MM.1S (cell line): ENCODE data around the gene PRKCH.

Source experiments
- DNase-seq: peaks from one replicate; pipeline ENCODE4 v3.0.0-alpha.2; 2015
- H2AFZ ChIP-seq: fragments of 300-600 bp; sonication (generic); 2 replicates; pipeline ENCODE4 v1.6.0; 2016; ENCODE audit warnings: antibody characterized with exemption, low read length
- H3F3A ChIP-seq: fragments of 300-600 bp; sonication (generic); 2 replicates; pipeline ENCODE4 v1.6.1; 2016; ENCODE audit warnings: mild to moderate bottlenecking, antibody characterized with exemption, low read length, moderate library complexity, mixed read lengths; ENCODE audit not compliant: insufficient read depth
- H3K27ac ChIP-seq: fragments of 300-600 bp; sonication (generic); 2 replicates; pipeline ENCODE4 v1.5.1; 2016; ENCODE audit warnings: mild to moderate bottlenecking, low read length
- H3K27me3 ChIP-seq: fragments of 300-600 bp; sonication (generic); replicated peaks from 2 replicates; pipeline ENCODE4 v1.6.0; 2016; ENCODE audit warnings: low read length; ENCODE audit not compliant: insufficient read depth
- H3K36me3 ChIP-seq: fragments of 300-600 bp; sonication (generic); replicated peaks from 2 replicates; pipeline ENCODE4 v1.6.1; 2016; ENCODE audit warnings: mild to moderate bottlenecking, low read length, mixed read lengths; ENCODE audit not compliant: insufficient read depth
- H3K4me1 ChIP-seq: fragments of 300-600 bp; sonication (generic); 2 replicates; pipeline ENCODE4 v1.6.1; 2016; ENCODE audit warnings: low read length, mixed read lengths
- H3K4me2 ChIP-seq: fragments of 300-600 bp; sonication (generic); 2 replicates; pipeline ENCODE4 v1.6.0; 2016; ENCODE audit warnings: low read depth, low read length
- H3K4me3 ChIP-seq: fragments of 300-600 bp; sonication (generic); 2 replicates; pipeline ENCODE4 v1.5.1; 2016; ENCODE audit warnings: low read length, mixed read lengths
- H3K79me2 ChIP-seq: fragments of 300-600 bp; sonication (generic); 2 replicates; pipeline ENCODE4 v1.6.1; 2016; ENCODE audit warnings: mixed run types, low read length, mixed read lengths
- H3K9ac ChIP-seq: fragments of 300-600 bp; sonication (generic); 2 replicates; pipeline ENCODE4 v1.6.1; 2016; ENCODE audit warnings: low read length, mixed read lengths
- H3K9me2 ChIP-seq: fragments of 300-600 bp; sonication (generic); replicated peaks from 2 replicates; pipeline ENCODE4 v1.6.1; 2016; ENCODE audit warnings: mild to moderate bottlenecking, low read length, mixed read lengths; ENCODE audit not compliant: insufficient read depth
- H3K9me3 ChIP-seq: fragments of 300-600 bp; sonication (generic); replicated peaks from 2 replicates; pipeline ENCODE4 v1.6.1; 2016; ENCODE audit warnings: mild to moderate bottlenecking, low read length, mixed read lengths; ENCODE audit not compliant: insufficient read depth
- H4K20me1 ChIP-seq: fragments of 300-600 bp; sonication (generic); 2 replicates; pipeline ENCODE4 v1.6.1; 2016; ENCODE audit warnings: mild to moderate bottlenecking, low read length, moderate library complexity, mixed read lengths; ENCODE audit not compliant: insufficient read depth
- CTCF ChIP-seq: fragments of 300-600 bp; sonication (generic); IDR thresholded peaks from 2 replicates; pipeline ENCODE4 v1.5.1; 2016; ENCODE audit warnings: antibody characterized with exemption, low read length, mixed read lengths
- EZH2 ChIP-seq: fragments of 300-600 bp; sonication (generic); optimal IDR thresholded peaks from 2 replicates; pipeline ENCODE3; 2017; ENCODE audit warnings: low read depth, mild to moderate bottlenecking, antibody characterized with exemption, low read length, mixed read lengths
- EZH2phosphoT487 ChIP-seq: fragments of 300-600 bp; sonication (generic); IDR thresholded peaks from 2 replicates; pipeline ENCODE4 v1.6.1; 2018; ENCODE audit warnings: antibody characterized with exemption, low read length

PRKCH gene

GRCh38 chr14:61542848-61543790 is 221.7 kb downstream of the PRKCH start:
- Histone ChIP-seq H3K27me3 (no peaks in the 10 kb centered on the region), H4K20me1 (no peaks in the 10 kb centered on the region), H3K4me1 (no peaks in the 10 kb centered on the region), H3K9me3 (no peaks in the 10 kb centered on the region), H3K4me3 (no peak overlapping the region), H3F3A (no peaks in the 10 kb centered on the region), H3K27ac (no peak overlapping the region), H3K4me2 (no peak overlapping the region), H3K36me3 (no peaks in the 10 kb centered on the region), H3K79me2 (no peaks in the 10 kb centered on the region), H3K9ac (no peak overlapping the region), H3K9me2 (no peaks in the 10 kb centered on the region), H2AFZ (no peak overlapping the region)
- no peak for TF ChIP-seq EZH2
- no peak for TF ChIP-seq CTCF
- no peak for TF ChIP-seq EZH2phosphoT487
- no peak for DNase-seq

- H3K9me2 ChIP-seq = no peaks in the 10 kb centered on the region
- H3K27me3 ChIP-seq = no peaks in the 10 kb centered on the region
- H3K9me3 ChIP-seq = no peaks in the 10 kb centered on the region
- no peak overlapping the region for H3K27ac ChIP-seq
- H3K36me3 ChIP-seq = no peaks in the 10 kb centered on the region
- DNase-seq = no peak
- no peaks in the 10 kb centered on the region for H3F3A ChIP-seq
- no peak overlapping the region for H3K4me2 ChIP-seq
- TF ChIP-seq CTCF (no peak), EZH2 (no peak), EZH2phosphoT487 (no peak)
- H3K4me1 ChIP-seq = no peaks in the 10 kb centered on the region
- H3K79me2 ChIP-seq = no peaks in the 10 kb centered on the region
- H3K4me3 ChIP-seq = no peak overlapping the region
- no peak overlapping the region for H2AFZ ChIP-seq
- H4K20me1 ChIP-seq = no peaks in the 10 kb centered on the region
- no peak overlapping the region for H3K9ac ChIP-seq
These were observed 222.6 kb downstream of the PRKCH start for GRCh38 chr14:61543946-61544345.

- no peaks in the 10 kb centered on the region for H4K20me1 ChIP-seq
- no peak overlapping the region for H3K4me3 ChIP-seq
- no peaks in the 10 kb centered on the region for H3K36me3 ChIP-seq
- no peaks in the 10 kb centered on the region for H3F3A ChIP-seq
- H3K27ac ChIP-seq = no peak overlapping the region
- TF ChIP-seq EZH2phosphoT487 (no peak), CTCF (no peak), EZH2 (no peak)
- no peaks in the 10 kb centered on the region for H3K27me3 ChIP-seq
- no peaks in the 10 kb centered on the region for H3K9me3 ChIP-seq
- DNase-seq = no peak
- no peak overlapping the region for H3K4me2 ChIP-seq
- no peak overlapping the region for H3K9ac ChIP-seq
- H3K79me2 ChIP-seq = no peaks in the 10 kb centered on the region
- no peaks in the 10 kb centered on the region for H3K9me2 ChIP-seq
- H2AFZ ChIP-seq = no peak overlapping the region
- H3K4me1 ChIP-seq = no peaks in the 10 kb centered on the region
These were observed 223.3 kb downstream of the PRKCH start for GRCh38 chr14:61544448-61545330.
